Measurements from ENCODE around the gene CYB561.

Gene CYB561

DNA sequence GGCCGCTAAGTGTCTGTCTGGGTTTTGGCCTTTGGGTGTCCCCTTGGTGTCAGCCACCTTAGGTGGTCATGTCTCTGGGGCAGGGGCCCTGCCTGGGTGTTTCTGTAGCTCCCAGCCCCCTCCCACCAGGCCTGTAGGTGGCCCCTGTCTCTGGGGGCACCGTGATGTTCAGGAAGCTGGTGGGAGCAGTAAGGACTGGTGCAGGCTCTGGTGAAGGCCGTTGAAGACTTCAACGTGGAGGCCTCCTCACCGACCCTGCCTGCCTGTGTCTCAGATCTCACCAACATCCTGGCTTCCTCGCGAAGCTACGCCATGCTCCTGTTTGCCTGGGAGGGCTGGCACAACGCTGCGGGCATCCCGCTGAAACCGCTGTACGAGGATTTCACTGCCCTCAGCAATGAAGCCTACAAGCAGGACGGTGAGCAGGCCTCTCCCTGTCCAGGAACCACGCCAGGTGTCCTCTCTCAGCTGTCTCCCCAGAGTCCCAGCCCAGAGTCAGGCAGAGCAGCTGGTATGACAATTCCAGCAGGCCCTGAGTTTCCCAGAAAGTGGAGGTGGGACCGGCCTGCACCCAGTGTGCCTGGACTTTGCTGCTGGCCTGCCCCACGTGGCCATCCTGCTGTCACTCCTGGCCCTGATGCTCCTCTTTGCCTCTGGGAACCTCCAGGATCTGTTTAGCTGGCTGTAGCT lies 33.5 kb upstream of the CYB561 start:
- no peak for DNase-seq (ENCODE audit: low read depth)
- TF ChIP-seq CTCF (IDR thresholded peaks at IDR 0.05; ENCODE audit: insufficient read depth, low read depth, low read length, missing control alignments): no peak
- no peak overlapping the region for H3K4me3 ChIP-seq (ENCODE audit: low read length)

GRCh38 chr17:63478814-63479494 lies 32.8 kb upstream of the CYB561 start:
- H3K4me3 ChIP-seq (ENCODE audit: low read length): no peak overlapping the region
- peak; percentile 96 for TF ChIP-seq CTCF (IDR thresholded peaks at IDR 0.05; ENCODE audit: insufficient read depth, low read depth, low read length, missing control alignments)
- peak; percentile 94 for DNase-seq (ENCODE audit: low read depth)

DNA sequence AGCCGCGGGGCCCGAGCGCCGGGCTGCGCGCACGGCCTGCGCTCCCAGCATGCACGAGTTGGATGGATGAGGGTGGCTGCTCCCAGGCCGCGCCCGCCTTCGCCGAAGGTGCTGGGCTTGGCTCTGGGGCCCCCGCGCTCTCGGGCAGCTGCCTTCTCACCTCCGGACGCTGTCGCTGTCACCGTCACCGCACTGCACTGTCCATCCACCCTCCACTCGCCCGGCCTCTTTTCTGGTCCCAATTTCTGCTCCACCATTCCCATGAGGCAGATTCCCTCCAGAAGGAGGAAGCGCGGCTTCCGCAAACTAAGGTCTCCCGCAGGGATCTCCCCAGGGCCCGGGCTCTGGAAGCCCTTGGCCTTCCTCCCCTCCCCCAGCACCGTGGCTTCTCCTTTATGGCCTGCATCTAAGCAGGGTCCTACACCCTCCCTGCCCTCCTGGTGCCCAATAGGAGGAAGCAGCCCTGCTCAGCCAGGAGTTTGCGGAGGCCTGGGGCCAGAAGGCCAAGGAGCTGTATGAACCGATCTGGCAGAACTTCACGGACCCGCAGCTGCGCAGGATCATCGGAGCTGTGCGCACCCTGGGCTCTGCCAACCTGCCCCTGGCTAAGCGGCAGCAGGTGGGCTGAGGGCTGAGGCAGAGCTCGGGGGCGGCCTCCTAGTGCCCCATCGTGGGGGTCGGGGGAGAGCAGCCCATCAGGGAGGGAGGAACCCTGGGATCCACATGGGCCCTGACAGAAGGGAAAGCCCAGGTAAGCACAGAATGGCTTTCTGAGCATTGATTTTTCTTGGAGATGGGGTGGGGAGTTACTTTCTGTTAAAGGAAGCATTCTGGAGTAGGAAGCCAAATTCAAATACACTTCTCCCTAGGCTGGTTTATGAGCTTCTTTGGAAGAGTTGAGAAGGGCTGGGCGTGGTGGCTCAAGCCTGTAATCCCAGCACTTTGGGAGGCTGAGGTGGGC lies 31.7 kb upstream of the CYB561 start:
- H3K4me3 ChIP-seq (ENCODE audit: low read length): no peak overlapping the region
- DNase-seq (ENCODE audit: low read depth): no peak
- no peak for TF ChIP-seq CTCF (IDR thresholded peaks at IDR 0.05; ENCODE audit: insufficient read depth, low read depth, low read length, missing control alignments)

DNA sequence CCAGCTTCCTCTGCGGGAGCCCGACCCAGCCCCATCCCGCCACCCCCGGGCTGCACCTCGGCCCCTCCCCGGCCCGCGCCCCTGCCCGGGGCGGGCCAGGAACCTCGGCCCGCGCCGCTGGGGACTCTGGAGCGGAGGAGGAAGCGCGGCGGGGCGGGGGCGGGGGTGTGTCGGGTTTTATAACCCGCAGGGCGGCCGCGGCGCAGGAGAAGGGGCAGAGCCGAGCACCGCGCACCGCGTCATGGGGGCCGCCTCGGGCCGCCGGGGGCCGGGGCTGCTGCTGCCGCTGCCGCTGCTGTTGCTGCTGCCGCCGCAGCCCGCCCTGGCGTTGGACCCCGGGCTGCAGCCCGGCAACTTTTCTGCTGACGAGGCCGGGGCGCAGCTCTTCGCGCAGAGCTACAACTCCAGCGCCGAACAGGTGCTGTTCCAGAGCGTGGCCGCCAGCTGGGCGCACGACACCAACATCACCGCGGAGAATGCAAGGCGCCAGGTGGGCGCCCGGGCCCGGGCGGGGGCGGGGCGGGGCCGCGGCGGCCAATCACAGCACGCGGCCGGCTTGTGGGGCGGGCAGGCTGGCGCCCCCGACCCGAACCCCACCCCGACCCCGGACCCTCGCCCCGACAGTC lies 30.9 kb upstream of the CYB561 start, which contains the start of gene ACE:
TSS of gene ACE (plus strand) at position 208 of the 626 bp plus-strand sequence. CDS start at position 242, 34 bp downstream.
- no peak within 1 kb of the TSS for H3K4me3 ChIP-seq (ENCODE audit: low read length)
- no peak for TF ChIP-seq CTCF (IDR thresholded peaks at IDR 0.05; ENCODE audit: insufficient read depth, low read depth, low read length, missing control alignments)
- DNase-seq (ENCODE audit: low read depth): peak; percentile 41

DNA sequence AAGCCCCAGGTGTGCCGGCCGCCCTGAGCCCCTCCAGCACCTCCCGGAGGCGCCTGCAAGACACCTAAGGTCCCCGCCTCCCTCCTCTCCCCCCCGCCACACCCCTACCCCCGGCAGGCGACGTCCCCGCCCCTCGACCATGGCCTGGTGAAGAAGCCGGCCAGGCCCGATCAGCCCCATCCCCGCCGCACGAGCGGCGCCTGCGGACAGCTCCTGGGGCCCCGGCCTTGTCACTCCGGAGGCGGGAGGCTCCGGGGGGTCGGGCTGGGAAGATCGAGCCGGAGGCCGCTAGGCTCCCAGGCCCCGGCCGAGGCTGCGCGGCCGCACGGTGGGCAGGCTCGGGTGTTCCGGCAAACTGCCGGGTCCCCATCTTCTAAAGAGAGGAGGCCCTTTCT lies 30.4 kb upstream of the CYB561 start:
- no peak for DNase-seq (ENCODE audit: low read depth)
- H3K4me3 ChIP-seq (ENCODE audit: low read length): no peak overlapping the region
- TF ChIP-seq CTCF (IDR thresholded peaks at IDR 0.05; ENCODE audit: insufficient read depth, low read depth, low read length, missing control alignments): no peak
